Testis (tissue), 2 donors: ENCODE data around the gene MAGI1.

Source experiments
- POLR2A ChIP-seq: fragments of 450-650 bp; IDR thresholded peaks from one replicate; pipeline ENCODE4 v1.6.1; 2017; ENCODE audit warnings: antibody characterized with exemption, mild to moderate bottlenecking, moderate library complexity
- TF ChIP-seq, protein P1 (sequence below), 3 experiments: fragments of 450-650 bp in 2 of 3; fragments of 200-600 bp in 1 of 3; sonication (generic) in 1 of 3; IDR thresholded peaks; one replicate each; pipeline ENCODE4 v1.5.1; 2016 to 2019; ENCODE audit warnings: antibody characterized with exemption in 3 of 3, mild to moderate bottlenecking in 2 of 3, moderate library complexity in 1 of 3

DNA sequence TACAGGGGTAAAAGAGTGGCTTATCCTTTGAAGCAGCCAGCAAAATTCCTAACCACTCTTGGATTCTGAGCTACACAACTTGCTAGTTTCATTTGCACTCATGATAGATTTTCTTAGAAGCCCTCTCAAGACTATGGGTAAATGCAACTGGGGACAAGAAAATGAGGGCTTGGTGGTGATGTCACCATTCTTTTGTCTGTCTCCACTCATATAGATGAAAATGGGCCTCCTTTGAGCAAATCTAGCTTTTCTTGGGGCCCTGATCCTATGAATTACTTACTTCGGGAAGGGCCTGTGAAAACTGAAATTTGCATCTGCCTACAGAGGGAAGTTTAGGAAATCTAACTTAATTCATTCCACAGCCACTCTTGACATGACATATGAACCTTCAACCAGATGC, 486.3 kb downstream of the MAGI1 start:
- TF ChIP-seq, protein P1, sequence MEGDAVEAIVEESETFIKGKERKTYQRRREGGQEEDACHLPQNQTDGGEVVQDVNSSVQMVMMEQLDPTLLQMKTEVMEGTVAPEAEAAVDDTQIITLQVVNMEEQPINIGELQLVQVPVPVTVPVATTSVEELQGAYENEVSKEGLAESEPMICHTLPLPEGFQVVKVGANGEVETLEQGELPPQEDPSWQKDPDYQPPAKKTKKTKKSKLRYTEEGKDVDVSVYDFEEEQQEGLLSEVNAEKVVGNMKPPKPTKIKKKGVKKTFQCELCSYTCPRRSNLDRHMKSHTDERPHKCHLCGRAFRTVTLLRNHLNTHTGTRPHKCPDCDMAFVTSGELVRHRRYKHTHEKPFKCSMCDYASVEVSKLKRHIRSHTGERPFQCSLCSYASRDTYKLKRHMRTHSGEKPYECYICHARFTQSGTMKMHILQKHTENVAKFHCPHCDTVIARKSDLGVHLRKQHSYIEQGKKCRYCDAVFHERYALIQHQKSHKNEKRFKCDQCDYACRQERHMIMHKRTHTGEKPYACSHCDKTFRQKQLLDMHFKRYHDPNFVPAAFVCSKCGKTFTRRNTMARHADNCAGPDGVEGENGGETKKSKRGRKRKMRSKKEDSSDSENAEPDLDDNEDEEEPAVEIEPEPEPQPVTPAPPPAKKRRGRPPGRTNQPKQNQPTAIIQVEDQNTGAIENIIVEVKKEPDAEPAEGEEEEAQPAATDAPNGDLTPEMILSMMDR (IDR thresholded peaks at IDR 0.05) = no peak
- no peak for TF ChIP-seq POLR2A
